Tibial nerve (tissue), 4 donors: ENCODE measurements around the gene TAMALIN. TPM values are rescaled to one million over a fixed set of nuclear protein-coding genes. Genes with fewer than 3 reads are reported as not detected.
A peak's percentile ranks its signal among the peaks of the same experiment; 100 is the strongest.

Source experiments
- DNase-seq, 2 donors: peaks; one replicate each; pipeline ENCODE4 v3.0.0-alpha.2; 2019; ENCODE audit warnings: low spot score in 2 of 2
- H3K27ac ChIP-seq, 4 donors: fragments of 200-600 bp; sonication (generic) in 3 of 4; one replicate each; pipeline ENCODE4 v1.5.1; 2017 to 2019; ENCODE audit warnings: mild to moderate bottlenecking in 1 of 4
- H3K27me3 ChIP-seq, 2 donors: fragments of 200-600 bp; sonication (generic) in 1 of 2; one replicate each; pipeline versions ENCODE4 v1.5.1 to v1.6.0; 2017 to 2019
- H3K36me3 ChIP-seq, 3 donors: fragments of 200-600 bp; sonication (generic); one replicate each; pipeline ENCODE4 v1.5.1; 2018 to 2019
- H3K4me1 ChIP-seq, 4 donors: fragments of 200-600 bp; sonication (generic) in 3 of 4; one replicate each; pipeline ENCODE4 v1.5.1; 2017 to 2019
- H3K4me3 ChIP-seq, 4 donors: fragments of 200-600 bp; sonication (generic) in 3 of 4; one replicate each; pipeline ENCODE4 v1.5.1; 2017 to 2019; ENCODE audit warnings: mild to moderate bottlenecking in 1 of 4, moderate library complexity in 1 of 4
- H3K9me3 ChIP-seq, 4 donors: fragments of 200-600 bp; sonication (generic) in 3 of 4; one replicate each; pipeline ENCODE4 v1.5.1; 2017 to 2019
- CTCF ChIP-seq, 5 experiments: fragments of 200-600 bp in 3 of 5; fragments of 450-650 bp in 2 of 5; sonication (generic) in 3 of 5; IDR thresholded peaks; one replicate each; pipeline ENCODE4 v1.5.1; 2016 to 2019; ENCODE audit warnings: antibody characterized with exemption in 5 of 5, mild to moderate bottlenecking in 3 of 5, moderate library complexity in 2 of 5
- EP300 ChIP-seq, 2 donors: sonication (generic); formaldehyde crosslinking; IDR thresholded peaks; one replicate each; pipeline ENCODE4 v1.6.1; 2017; ENCODE audit warnings: antibody characterized with exemption in 2 of 2, mild to moderate bottlenecking in 1 of 2
- POLR2A ChIP-seq, 2 donors: fragments of 450-650 bp; IDR thresholded peaks; one replicate each; pipeline ENCODE4 v1.6.1; 2017; ENCODE audit warnings: antibody characterized with exemption in 2 of 2, mild to moderate bottlenecking in 2 of 2, moderate library complexity in 2 of 2
- WGBS, 2 donors: methylation state at CpG; one replicate each; pipeline ENCODE4 v1.1.5; 2018; 5-methylcytosine and 5-hydroxymethylcytosine counted together
- total RNA-seq, 4 donors: library from RNA; depleted of rRNA; stranded (reverse); fragments of >200 nt; gene quantifications; one replicate each; pipeline ENCODE4 v1.1.0, GENCODE V29; 2016

Gene TAMALIN
- total RNA-seq, 4 donors from 2014 or later, result 30.6 to 54.0 (median 37.8) TPM

DNA sequence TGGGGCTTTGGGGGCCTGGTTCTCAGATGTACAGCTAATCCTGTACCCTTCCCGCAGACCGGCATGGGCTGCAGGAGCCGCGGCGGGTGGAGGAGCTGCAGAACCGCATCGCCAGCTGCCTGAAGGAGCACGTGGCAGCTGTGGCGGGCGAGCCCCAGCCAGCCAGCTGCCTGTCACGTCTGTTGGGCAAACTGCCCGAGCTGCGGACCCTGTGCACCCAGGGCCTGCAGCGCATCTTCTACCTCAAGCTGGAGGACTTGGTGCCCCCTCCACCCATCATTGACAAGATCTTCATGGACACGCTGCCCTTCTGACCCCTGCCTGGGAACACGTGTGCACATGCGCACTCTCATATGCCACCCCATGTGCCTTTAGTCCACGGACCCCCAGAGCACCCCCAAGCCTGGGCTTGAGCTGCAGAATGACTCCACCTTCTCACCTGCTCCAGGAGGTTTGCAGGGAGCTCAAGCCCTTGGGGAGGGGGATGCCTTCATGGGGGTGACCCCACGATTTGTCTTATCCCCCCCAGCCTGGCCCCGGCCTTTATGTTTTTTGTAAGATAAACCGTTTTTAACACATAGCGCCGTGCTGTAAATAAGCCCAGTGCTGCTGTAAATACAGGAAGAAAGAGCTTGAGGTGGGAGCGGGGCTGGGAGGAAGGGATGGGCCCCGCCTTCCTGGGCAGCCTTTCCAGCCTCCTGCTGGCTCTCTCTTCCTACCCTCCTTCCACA is 52.0 kb downstream of the TAMALIN start:
- Histone ChIP-seq H3K4me1 (peaks cover 0 to 87% (median 33%) of the 10 kb centered on the region in 4 donors), H3K27ac (peak overlapping the region; percentile 67 to 100 (median 98)), H3K4me3 (peak overlapping the region in 1 of 4 donors; percentile 5), H3K9me3 (no peaks in the 10 kb centered on the region), H3K27me3 (no peaks in the 10 kb centered on the region), H3K36me3 (peaks cover 2 to 62% (median 10%) of the 10 kb centered on the region in 3 donors)
- no peak for DNase-seq
- 37 to 57% methylated on average over 13 to 23 of the region's 25 CpGs for WGBS, 2 donors
- TF ChIP-seq POLR2A (IDR thresholded peaks at IDR 0.05) (peak in 1 of 2 donors; percentile 43), EP300 (IDR thresholded peaks at IDR 0.05) (peak in 1 of 2 donors; percentile 89), CTCF (IDR thresholded peaks at IDR 0.05) (no peak)

DNA sequence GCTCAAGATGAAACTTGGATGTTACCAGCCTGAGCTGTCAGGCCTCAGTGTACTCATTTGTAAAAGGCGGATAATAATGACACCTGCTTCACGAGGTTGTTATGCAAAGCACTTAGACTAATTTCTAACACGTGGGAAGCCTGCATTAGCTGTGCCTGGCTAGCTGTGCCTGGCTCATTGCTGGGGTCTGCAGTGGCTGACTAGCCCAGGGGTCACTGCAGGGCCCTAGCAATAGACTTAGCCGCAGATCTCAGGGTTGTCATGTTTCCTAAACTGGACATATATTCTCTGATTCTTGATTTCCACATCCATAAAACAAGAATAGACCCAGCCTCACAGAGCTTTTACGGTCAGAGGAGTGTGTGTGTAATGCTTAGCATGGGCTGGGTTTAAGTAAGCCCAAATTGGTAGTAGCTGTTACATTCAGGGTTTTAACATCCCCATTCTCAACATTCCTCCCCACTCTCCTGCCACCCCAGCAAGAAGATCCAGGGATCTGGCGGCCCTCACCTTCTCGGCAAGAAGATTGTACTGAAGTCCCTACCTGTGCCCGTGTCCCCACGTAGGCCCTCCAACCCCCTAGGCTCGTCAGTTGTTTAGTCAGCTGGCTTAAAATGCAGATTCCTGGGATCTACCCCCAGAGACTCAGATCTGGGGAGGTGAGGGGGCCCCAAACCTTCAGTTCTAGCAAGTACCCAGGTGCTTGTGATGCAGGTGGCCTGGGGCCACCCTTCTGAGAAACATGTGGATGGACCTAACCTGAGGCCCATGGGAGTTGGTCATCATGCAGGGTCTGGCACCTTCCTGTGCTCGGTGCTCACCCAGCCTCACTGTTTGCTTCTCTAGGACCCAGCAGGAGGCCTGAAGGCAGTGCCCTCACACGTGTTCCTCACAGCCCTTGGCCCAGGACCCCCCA is 53.1 kb downstream of the TAMALIN start:
- DNase-seq, result no peak
- H3K9me3 ChIP-seq, result no peaks in the 10 kb centered on the region
- peaks cover 0 to 88% (median 35%) of the 10 kb centered on the region in 4 donors for H3K4me1 ChIP-seq
- TF ChIP-seq EP300 (IDR thresholded peaks at IDR 0.05), result peak in 1 of 2 donors; percentile 58
- no peak for TF ChIP-seq POLR2A (IDR thresholded peaks at IDR 0.05)
- no peak overlapping the region for H3K4me3 ChIP-seq
- peaks cover 2 to 52% (median 10%) of the 10 kb centered on the region in 3 donors for H3K36me3 ChIP-seq
- 63 to 74% methylated on average over 11 to 12 of the region's 12 CpGs for WGBS, 2 donors
- peak overlapping the region; percentile 82 to 99 (median 95) for H3K27ac ChIP-seq
- H3K27me3 ChIP-seq, result no peaks in the 10 kb centered on the region

- TF ChIP-seq CTCF (IDR thresholded peaks at IDR 0.05), result no peak
- no peak for TF ChIP-seq POLR2A (IDR thresholded peaks at IDR 0.05)
- TF ChIP-seq EP300 (IDR thresholded peaks at IDR 0.05), result no peak
- peaks cover 0 to 89% (median 38%) of the 10 kb centered on the region in 4 donors for H3K4me1 ChIP-seq
- H3K27ac ChIP-seq, result peak overlapping the region; percentile 82 to 99 (median 95)
- peaks cover 0 to 44% (median 4%) of the 10 kb centered on the region in 3 donors for H3K36me3 ChIP-seq
- H3K9me3 ChIP-seq, result no peaks in the 10 kb centered on the region
- no peak for DNase-seq
- H3K27me3 ChIP-seq, result no peaks in the 10 kb centered on the region
- no peak overlapping the region for H3K4me3 ChIP-seq
- WGBS, 2 donors, result 55 to 76% methylated on average over 14 of the region's 14 CpGs
Measured at GRCh38 chr12:52060498-52061177, 53.9 kb downstream of the TAMALIN start.

GRCh38 chr12:52061470-52062166 is 54.9 kb downstream of the TAMALIN start:
- peak in 1 of 2 donors; percentile 42 for DNase-seq
- peaks cover 0 to 85% (median 38%) of the 10 kb centered on the region in 4 donors for H3K4me1 ChIP-seq
- no peaks in the 10 kb centered on the region for H3K9me3 ChIP-seq
- H3K27me3 ChIP-seq, result no peaks in the 10 kb centered on the region
- 50% methylated on average over 12 of the region's 12 CpGs for WGBS, 2 donors
- TF ChIP-seq EP300 (IDR thresholded peaks at IDR 0.05), result peak; percentile 74 to 91
- peak in 1 of 5 experiments; percentile 17 for TF ChIP-seq CTCF (IDR thresholded peaks at IDR 0.05)
- TF ChIP-seq POLR2A (IDR thresholded peaks at IDR 0.05), result peak in 1 of 2 donors; percentile 39
- H3K27ac ChIP-seq, result peak overlapping the region; percentile 82 to 99 (median 95)
- H3K36me3 ChIP-seq, result peaks cover 0 to 35% (median 4%) of the 10 kb centered on the region in 3 donors
- H3K4me3 ChIP-seq, result no peak overlapping the region
